ENCODE data around the gene CNPY1. TPM values are rescaled to one million over a fixed set of nuclear protein-coding genes. Genes with fewer than 3 reads are reported as not detected.

Gene CNPY1
- total RNA-seq, 1 experiment from 2014 or later: not detected

DNA sequence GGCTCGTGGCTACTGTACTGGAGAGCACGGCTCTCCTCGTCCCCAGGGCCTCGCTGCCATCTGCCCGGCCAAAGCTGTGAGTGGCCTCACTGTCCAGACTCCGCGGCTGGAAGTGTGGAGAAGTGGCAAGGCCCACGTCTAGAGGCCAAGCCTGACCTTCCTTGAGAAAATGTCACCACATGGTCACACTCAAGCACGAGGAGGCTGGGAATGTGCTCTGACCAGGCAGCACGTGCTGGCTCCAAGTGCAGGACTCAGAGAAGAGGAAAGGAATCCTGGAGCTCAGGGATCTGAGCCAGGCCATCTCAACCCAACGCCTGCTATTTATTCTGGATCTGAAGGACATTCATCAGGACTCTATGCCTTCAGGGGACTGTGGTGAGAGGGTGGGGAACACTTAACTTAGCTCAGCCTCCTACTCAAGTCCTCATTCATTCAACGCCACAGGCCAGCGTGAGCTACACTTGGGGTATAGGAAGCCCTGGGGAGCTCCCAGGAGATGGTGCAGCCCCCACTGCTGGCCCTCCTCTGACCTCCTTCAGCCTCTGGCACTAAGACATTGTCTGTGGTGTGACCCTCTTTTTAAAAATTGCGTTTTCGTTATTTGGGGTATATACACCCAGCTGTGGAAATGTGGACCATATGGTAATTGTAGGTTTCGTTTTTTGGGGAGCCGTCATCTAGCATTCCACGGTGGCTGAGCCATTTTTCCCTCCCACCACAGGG, 59.4 kb downstream of the CNPY1 start:
- no peak for TF ChIP-seq TCF7L2 (IDR thresholded peaks at IDR 0.05; ENCODE audit: low read depth, low read length)
- TF ChIP-seq, protein P1, sequence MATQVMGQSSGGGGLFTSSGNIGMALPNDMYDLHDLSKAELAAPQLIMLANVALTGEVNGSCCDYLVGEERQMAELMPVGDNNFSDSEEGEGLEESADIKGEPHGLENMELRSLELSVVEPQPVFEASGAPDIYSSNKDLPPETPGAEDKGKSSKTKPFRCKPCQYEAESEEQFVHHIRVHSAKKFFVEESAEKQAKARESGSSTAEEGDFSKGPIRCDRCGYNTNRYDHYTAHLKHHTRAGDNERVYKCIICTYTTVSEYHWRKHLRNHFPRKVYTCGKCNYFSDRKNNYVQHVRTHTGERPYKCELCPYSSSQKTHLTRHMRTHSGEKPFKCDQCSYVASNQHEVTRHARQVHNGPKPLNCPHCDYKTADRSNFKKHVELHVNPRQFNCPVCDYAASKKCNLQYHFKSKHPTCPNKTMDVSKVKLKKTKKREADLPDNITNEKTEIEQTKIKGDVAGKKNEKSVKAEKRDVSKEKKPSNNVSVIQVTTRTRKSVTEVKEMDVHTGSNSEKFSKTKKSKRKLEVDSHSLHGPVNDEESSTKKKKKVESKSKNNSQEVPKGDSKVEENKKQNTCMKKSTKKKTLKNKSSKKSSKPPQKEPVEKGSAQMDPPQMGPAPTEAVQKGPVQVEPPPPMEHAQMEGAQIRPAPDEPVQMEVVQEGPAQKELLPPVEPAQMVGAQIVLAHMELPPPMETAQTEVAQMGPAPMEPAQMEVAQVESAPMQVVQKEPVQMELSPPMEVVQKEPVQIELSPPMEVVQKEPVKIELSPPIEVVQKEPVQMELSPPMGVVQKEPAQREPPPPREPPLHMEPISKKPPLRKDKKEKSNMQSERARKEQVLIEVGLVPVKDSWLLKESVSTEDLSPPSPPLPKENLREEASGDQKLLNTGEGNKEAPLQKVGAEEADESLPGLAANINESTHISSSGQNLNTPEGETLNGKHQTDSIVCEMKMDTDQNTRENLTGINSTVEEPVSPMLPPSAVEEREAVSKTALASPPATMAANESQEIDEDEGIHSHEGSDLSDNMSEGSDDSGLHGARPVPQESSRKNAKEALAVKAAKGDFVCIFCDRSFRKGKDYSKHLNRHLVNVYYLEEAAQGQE (IDR thresholded peaks at IDR 0.05; ENCODE audit: insufficient read depth in 1 of 2, low read depth in 2 of 2, low read length in 1 of 2): no peak
- TF ChIP-seq POLR2AphosphoS5 (IDR thresholded peaks at IDR 0.05; ENCODE audit: low read depth, low read length): no peak
- no peak for TF ChIP-seq SIN3A (IDR thresholded peaks at IDR 0.05; ENCODE audit: borderline replicate concordance, insufficient read depth, low read depth, low read length)
- TF ChIP-seq, protein P2, sequence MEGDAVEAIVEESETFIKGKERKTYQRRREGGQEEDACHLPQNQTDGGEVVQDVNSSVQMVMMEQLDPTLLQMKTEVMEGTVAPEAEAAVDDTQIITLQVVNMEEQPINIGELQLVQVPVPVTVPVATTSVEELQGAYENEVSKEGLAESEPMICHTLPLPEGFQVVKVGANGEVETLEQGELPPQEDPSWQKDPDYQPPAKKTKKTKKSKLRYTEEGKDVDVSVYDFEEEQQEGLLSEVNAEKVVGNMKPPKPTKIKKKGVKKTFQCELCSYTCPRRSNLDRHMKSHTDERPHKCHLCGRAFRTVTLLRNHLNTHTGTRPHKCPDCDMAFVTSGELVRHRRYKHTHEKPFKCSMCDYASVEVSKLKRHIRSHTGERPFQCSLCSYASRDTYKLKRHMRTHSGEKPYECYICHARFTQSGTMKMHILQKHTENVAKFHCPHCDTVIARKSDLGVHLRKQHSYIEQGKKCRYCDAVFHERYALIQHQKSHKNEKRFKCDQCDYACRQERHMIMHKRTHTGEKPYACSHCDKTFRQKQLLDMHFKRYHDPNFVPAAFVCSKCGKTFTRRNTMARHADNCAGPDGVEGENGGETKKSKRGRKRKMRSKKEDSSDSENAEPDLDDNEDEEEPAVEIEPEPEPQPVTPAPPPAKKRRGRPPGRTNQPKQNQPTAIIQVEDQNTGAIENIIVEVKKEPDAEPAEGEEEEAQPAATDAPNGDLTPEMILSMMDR (IDR thresholded peaks at IDR 0.05): no peak
- BruUV-seq (replicated peaks): no TSS peak
- H3K4me1 ChIP-seq (ENCODE audit: control insufficient read depth, insufficient read depth, low read length): no peaks in the 10 kb centered on the region
- in situ Hi-C loops (cut with HindIII; ENCODE audit: low pct_unique_long_range_greater_than_20kb, low sequenced_read_pairs) (no loop called here), intact Hi-C loops (cut with micrococcal nuclease; ENCODE audit: unreplicated experiment) (no loop called here)
- H3K36me3 ChIP-seq (ENCODE audit: control insufficient read depth, insufficient read depth, low read length): no peaks in the 10 kb centered on the region
- ChIA-PET POLR2A (no interaction called here), CTCF (no interaction called here)
- H3K27ac ChIP-seq (ENCODE audit: low read length): no peak overlapping the region
- no peak for DNase-seq (ENCODE audit: low read depth, low spot score)
- no peaks in the 10 kb centered on the region; the same call in 1 of the 2 replicates for H3K27me3 ChIP-seq (ENCODE audit: control insufficient read depth, insufficient read depth, low read length)
- no peak overlapping the region for H3K4me3 ChIP-seq (ENCODE audit: low read depth in 2 of 2, low read length in 2 of 2)
- H3K9me3 ChIP-seq (ENCODE audit: control insufficient read depth, insufficient read depth, low read depth, low read length): no peaks in the 10 kb centered on the region
- no peak for ATAC-seq

DNA sequence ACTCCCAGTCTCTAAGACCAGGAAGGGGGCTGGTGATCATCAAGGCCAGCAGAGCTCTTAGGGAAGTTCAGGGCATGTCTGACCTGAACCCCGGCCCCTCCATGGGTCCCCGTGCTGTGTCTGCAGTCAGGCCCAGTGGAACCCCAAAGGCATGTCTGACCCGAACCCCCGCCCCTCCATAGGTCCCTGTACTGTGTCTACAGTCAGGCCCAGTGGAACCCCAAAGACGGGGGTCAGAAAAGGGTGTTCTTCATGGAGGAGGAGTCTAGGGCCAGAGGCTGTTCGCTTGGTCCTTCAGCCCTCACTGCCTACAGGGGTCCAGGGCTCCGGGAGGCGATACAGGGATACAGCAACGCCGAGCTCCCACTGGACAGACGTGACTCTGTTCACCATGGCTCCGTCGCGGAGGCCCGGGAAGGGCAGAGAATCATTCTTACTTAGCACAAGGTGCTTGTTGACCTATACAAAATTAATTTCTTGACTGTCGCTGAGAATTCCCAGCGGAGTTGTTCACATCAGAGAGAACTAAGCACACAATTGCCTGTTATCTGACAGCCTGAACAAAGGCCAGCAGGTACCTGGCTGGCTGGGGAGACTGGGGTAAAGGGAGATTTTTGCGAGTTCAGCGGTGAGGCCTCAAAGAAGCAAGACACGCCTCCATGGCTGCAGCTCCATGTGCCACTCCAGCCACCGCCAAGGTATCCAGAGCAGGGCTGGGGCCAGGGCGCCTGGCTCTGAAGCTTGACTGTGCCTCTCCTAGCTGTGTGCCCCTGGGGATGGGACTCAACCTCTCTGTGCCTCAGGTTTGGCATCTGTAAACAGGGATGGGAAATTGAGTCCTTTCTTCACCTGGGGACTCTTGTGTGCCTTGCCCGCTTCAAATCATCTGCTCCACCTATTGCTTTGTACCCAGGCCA, 61.6 kb downstream of the CNPY1 start:
- ATAC-seq: no peak

More for the DNA sequence above, 61.6 kb downstream of the CNPY1 start:
- H3K27me3 ChIP-seq (ENCODE audit: control insufficient read depth, insufficient read depth, low read length): no peaks in the 10 kb centered on the region; the same call in 1 of the 2 replicates
- H3K4me1 ChIP-seq (ENCODE audit: control insufficient read depth, insufficient read depth, low read length): no peaks in the 10 kb centered on the region
- intact Hi-C loops (cut with micrococcal nuclease; ENCODE audit: unreplicated experiment): no loop called here
- ChIA-PET CTCF (interaction anchor here (0.6 kb wide), 1 partner anchor 808 kb away, joined by 3 read pairs; no protein-coding TSS in a partner anchor), POLR2A (no interaction called here)
- no peak for DNase-seq (ENCODE audit: low read depth, low spot score)
- H3K9me3 ChIP-seq (ENCODE audit: control insufficient read depth, insufficient read depth, low read depth, low read length): no peaks in the 10 kb centered on the region
- H3K4me3 ChIP-seq (ENCODE audit: low read depth in 2 of 2, low read length in 2 of 2): no peak overlapping the region
- no peaks in the 10 kb centered on the region for H3K36me3 ChIP-seq (ENCODE audit: control insufficient read depth, insufficient read depth, low read length)
- no peak for TF ChIP-seq SIN3A (IDR thresholded peaks at IDR 0.05; ENCODE audit: borderline replicate concordance, insufficient read depth, low read depth, low read length)
- no peak for TF ChIP-seq TCF7L2 (IDR thresholded peaks at IDR 0.05; ENCODE audit: low read depth, low read length)
- TF ChIP-seq, protein P2 (IDR thresholded peaks at IDR 0.05): no peak
- TF ChIP-seq POLR2AphosphoS5 (IDR thresholded peaks at IDR 0.05; ENCODE audit: low read depth, low read length): no peak
- TF ChIP-seq, protein P1 (IDR thresholded peaks at IDR 0.05; ENCODE audit: insufficient read depth in 1 of 2, low read depth in 2 of 2, low read length in 1 of 2): no peak
- H3K27ac ChIP-seq (ENCODE audit: low read length): no peak overlapping the region
- BruUV-seq (replicated peaks): no TSS peak
- in situ Hi-C loops (cut with HindIII; ENCODE audit: low pct_unique_long_range_greater_than_20kb, low sequenced_read_pairs): no loop called here

Measured in Panc1 (cell line).